ENCODE data around the gene GPR12. TPM values are rescaled to one million over a fixed set of nuclear protein-coding genes. Genes with fewer than 3 reads are reported as not detected.

GPR12 gene
- total RNA-seq, 1 experiment from 2014 or later: not detected

- DNase-seq (ENCODE audit: low read depth): no peak
Measured at GRCh38 chr13:26705536-26705935, 55.0 kb downstream of the GPR12 start.

Other genes with a start within 250 kb of the GPR12 start
- gene WASF3, start 203.1 kb downstream of the GPR12 start, total RNA-seq (2014; rRNA removed; shearing (Covaris generic)): 4.4 and 5.6 TPM in 2 replicates